ENCODE data around the gene SIRPA. TPM values are rescaled to one million over a fixed set of nuclear protein-coding genes. Genes with fewer than 3 reads are reported as not detected.

Gene SIRPA
- total RNA-seq, 1 donor from 2014 or later, result 15.7 TPM

DNA sequence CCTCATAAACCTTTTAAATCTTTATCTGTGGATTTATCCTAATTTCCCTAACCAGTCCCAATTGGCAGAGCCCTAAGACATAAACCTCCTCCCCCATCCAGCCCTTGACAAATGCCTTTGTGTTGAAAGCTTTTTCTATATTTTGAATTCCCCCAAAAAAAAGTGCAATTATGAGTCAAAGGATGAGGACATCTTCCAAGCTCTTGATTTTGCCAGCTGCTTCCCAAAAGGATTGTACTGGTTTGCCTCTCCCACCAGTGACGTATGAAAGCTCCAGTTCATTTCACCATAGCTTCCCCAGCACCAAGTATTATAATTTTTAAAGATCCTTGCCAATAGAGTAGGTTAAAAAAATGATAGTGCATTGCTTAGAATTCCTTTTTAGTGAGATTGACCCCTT is 38.9 kb downstream of the SIRPA start:
- no peak for DNase-seq

DNA sequence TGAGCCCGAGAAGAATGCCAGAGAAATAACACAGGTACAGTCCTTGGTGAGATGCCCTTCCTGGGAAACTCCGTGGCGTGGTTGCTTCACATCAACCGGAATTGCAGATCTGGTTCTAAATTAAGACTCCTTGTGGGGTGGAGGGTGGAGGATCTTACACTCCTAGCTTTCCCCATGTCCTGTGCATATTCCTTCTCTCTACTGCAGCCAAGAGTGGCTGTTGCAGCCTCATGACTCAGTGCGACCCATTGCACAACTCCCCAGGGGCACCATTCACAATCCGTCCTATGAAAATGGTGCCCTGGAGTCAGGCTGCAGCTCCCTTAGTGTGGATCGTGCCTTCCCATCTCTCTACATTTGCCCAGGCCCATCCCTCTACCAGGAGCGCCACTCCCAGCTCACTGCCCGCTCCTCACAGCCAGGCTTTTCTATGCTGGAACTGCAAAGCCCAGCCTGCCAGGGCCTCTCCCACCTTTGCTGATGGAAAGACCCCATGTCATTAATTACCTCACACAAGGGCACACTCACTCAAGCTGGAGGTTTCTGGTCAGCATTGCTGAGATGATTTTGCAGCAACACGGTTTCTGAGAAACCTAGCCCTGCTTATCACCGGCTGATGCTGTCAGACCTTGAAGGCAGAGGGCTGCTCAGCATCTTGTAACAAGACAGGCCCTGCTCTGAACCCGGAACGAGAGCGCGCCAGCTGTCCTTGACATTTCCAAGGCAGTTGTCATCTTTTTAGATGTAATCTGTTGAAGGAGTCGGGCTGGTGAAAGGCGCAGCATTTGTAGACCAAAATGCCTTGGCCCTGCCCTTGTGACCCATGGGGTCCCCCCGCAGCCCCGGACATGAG is 39.7 kb downstream of the SIRPA start:
- DNase-seq, result peak; percentile 78

DNA sequence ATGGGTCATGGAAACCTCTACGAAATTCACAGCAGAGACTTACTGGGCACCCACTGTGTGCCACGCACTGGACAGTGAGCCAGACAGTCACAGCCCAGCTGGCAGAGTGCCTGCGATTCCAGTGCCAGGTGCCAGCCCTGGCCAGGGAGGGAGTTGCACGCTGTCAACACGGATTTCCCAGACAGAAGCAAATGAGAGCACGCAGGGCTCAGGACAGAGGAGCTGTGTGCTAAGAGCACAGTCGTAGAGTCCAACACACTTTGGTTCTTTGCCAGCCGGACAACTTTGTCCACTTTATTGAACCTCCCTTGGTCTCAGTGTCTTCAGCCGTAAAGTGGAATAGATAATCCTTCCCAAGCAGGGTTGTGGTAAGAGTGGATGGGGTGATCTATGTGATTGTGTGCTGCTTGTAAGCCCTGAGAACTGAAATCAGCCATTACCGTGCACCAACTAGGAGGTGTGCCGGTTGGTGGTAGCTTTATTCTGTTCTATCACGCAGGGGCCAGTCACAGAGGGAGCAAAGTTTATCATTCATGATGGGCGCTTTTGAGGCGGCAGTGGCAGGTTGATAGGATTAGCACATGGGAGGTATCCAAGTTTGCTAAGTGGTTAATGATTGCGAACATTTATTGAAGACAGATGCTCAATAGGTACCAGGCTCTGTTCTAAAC is 40.6 kb downstream of the SIRPA start:
- DNase-seq, result peak; percentile 80

DNA sequence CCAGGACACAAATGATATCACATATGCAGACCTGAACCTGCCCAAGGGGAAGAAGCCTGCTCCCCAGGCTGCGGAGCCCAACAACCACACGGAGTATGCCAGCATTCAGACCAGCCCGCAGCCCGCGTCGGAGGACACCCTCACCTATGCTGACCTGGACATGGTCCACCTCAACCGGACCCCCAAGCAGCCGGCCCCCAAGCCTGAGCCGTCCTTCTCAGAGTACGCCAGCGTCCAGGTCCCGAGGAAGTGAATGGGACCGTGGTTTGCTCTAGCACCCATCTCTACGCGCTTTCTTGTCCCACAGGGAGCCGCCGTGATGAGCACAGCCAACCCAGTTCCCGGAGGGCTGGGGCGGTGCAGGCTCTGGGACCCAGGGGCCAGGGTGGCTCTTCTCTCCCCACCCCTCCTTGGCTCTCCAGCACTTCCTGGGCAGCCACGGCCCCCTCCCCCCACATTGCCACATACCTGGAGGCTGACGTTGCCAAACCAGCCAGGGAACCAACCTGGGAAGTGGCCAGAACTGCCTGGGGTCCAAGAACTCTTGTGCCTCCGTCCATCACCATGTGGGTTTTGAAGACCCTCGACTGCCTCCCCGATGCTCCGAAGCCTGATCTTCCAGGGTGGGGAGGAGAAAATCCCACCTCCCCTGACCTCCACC is 42.2 kb downstream of the SIRPA start:
- no peak for DNase-seq

DNA sequence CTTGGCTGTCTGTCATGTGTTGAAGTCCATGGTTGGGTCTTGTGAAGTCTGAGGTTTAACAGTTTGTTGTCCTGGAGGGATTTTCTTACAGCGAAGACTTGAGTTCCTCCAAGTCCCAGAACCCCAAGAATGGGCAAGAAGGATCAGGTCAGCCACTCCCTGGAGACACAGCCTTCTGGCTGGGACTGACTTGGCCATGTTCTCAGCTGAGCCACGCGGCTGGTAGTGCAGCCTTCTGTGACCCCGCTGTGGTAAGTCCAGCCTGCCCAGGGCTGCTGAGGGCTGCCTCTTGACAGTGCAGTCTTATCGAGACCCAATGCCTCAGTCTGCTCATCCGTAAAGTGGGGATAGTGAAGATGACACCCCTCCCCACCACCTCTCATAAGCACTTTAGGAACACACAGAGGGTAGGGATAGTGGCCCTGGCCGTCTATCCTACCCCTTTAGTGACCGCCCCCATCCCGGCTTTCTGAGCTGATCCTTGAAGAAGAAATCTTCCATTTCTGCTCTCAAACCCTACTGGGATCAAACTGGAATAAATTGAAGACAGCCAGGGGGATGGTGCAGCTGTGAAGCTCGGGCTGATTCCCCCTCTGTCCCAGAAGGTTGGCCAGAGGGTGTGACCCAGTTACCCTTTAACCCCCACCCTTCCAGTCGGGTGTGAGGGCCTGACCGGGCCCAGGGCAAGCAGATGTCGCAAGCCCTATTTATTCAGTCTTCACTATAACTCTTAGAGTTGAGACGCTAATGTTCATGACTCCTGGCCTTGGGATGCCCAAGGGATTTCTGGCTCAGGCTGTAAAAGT is 43.5 kb downstream of the SIRPA start:
- no peak for DNase-seq

DNA sequence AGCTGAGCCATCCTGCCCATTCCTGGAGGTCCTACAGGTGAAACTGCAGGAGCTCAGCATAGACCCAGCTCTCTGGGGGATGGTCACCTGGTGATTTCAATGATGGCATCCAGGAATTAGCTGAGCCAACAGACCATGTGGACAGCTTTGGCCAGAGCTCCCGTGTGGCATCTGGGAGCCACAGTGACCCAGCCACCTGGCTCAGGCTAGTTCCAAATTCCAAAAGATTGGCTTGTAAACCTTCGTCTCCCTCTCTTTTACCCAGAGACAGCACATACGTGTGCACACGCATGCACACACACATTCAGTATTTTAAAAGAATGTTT is 44.0 kb downstream of the SIRPA start:
- no peak for DNase-seq

DNA sequence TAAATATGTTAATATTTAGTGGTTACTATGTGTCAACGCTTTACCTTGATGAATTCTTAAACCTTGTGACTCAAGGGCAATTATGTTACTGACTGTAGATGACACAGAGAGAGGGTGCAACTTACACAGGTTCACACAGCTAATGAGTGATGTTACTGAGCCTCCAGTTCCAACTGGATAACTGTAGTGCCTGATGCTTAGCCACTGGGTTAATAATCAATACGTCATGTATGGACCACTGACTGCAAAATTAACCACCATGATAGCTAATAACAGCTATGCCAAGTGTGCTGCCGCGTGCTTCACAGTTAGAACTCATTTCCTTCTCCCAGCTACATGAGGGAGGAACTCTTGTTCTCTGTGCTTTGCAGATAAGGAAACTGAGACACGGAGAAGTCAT is 45.4 kb downstream of the SIRPA start:
- DNase-seq, result no peak

DNA sequence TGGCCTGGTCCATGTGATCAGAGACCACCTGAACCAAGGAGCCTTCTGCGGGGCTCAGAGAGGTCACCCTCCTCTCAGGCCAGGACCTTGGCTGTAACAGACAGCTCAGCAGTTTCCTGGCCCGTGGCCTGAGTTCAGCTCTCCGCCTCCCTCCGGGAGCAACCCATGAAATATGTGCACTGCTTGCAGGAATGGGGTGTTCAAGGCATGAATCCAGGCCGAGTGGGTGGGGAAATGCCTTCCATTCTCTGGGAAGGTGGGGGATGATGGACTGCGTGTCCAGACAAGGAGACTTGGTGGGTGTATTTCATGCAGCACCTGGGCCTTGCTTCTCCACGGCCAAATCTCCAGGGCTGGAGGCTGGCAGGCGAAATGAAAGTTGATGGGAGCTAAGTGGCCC is 46.0 kb downstream of the SIRPA start:
- no peak for DNase-seq

DNA sequence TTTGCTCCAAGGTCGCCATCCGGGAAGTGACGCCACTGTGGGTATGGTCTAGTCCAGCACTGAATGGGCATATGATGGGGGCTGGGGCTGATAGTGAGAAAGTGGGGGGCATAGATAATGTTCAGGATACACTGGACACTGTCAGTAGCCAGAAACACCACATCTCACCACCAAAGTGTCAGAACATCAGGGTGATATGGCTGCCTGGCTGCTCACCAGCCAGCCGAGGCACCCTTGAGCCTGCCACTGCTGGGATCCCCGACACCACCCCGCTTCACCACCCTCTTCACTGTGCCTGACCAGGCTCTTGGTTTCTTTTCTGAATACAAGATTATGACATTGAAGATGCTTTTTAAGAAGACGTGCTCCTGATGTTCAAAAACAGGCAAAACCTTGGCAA is 46.9 kb downstream of the SIRPA start:
- no peak for DNase-seq

DNA sequence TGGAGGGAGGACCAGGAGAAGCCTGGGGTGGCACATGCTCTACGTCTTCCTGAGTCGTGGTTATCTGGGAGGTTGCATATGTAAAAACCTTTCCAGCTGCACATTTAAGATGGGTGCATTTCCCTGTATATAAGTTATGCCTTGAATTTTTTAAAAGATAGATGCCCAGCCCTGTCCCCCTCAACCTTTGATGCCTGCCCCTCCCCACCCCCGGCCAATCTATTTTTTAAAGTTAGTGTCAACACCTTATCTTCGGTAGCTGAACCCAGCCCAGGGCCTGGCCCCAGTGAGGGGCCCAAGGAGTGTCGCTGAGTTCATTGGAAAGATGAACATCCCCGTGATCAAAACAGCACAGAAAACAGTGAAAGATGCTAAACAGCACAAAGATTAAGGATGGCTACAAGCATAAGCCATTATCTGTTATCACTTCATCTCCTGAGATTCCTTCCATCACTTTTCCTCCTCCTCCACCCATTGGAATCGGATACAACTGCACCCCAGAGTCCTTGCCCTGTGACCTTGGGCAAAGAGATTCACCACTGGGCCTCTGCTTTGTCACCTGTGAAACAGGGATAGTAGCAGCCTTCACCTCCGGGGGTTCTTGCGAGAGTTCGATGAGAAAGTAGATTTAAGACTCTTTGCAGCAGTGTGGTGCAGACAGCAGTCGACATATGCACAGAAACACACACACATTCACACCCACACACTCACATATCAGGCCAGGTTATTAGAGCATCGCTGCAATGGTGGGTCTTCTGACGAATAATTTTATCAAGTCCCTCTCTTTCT is 47.5 kb downstream of the SIRPA start:
- no peak for DNase-seq

DNA sequence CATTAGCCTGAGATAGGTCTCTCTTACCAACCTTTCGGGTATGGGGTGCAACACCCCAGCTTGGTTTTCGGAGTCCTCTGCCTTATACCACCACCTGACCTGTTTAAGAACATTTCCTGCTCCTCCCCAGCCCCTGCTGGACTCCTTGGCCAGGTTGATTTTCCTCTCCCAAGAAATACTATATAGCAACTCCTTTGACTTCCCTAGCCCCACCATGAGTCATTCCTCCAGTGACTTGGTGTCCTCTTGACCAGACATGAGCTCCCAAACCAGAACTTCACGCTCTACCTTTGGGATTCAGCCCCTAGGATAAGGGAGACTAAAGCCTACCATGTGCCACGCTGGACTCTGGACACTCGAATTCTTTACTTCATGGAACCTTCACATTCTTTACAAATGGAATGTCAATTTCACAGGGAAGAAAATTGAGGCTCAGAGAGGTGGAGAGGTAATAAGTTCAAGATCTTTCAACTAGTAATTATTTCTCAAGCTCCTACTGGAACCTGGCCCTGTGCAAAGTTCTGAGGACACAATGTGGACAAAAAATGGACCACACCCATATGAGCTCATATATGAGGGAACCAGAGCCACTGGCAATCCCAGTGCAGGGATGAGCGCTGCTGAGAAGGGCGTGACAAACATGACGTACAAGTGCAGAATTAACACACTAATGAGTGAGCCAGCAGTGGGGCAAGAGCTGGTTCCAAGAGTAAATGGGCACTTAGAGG is 48.2 kb downstream of the SIRPA start:
- peak; percentile 57 for DNase-seq

DNA sequence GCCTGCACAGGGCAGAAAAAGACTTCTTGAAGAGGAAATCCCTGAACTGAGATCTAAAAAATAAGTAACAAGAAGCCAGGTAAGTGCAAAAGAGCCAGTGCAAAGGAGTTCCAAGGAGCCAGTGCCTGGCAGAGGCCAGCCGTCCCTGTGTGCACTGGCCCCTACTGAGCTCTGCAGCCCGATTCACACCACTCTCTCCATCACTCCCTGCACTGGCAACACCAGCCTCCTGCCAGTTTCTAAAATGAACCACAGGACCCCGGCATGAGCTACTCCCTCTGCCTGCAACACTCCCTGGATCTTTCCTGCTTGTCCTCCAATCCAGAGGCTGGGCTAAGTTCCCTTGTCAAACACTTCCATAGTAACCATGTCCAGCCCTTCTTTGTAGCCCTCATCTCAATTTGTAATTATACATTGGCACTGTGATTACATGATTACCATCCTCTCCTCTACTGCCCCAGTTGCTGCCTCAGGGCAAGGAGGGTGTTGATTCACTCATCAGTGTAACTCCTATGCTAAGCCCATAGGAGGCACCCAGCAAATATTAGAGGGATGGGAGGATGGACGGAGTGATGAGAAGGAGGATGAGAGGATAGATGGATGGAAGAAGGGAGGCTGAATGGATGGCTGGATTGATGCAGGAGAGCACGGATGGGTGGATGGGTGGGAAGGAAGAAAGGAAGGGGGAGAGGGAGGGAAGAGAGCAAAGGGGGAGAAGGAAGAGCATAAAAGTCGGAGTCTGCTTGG is 49.3 kb downstream of the SIRPA start:
- no peak for DNase-seq

DNA sequence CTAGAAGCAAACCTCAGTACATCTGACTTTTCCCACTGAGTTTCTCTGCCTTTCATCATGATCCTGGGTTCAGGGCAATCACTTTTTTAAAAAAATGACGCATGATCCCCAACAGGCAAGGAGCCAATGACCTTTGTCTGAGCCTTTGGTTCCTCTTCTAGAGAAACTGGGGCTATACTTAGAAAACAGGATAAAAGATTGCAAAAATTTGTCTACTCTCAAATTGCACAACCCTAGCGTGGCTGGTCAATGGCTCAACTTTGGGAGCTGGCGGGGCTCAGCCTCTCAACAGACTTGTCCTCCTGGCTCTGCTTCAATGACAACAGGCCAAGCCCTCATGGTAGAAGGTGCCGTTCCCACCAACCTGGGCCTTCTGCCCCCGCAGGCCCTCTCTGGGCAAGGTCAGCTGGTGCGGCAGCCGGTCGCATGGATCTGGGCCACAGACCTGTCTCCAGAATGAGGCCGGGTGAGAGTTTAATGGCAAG is 50.0 kb downstream of the SIRPA start:
- DNase-seq, result no peak

DNA sequence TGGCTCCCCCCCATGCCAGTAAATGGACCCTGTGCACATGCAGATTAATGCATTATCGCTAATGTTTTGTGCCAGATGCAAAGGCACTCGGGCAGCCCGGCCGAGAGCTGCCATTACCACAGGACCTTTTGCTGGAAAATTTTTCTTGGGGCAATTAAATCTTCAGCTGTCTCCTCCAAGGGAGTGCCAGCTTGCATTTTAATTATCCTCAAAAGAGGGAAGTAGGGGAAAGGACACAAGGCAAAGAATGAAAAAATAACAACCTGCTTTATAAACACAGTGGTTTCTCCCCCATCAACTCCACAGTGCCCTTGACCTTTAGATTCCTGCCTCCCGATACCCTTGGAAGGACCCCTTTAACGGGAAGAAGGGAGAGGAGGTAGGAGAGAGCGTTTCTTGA is 50.5 kb downstream of the SIRPA start:
- no peak for DNase-seq

DNA sequence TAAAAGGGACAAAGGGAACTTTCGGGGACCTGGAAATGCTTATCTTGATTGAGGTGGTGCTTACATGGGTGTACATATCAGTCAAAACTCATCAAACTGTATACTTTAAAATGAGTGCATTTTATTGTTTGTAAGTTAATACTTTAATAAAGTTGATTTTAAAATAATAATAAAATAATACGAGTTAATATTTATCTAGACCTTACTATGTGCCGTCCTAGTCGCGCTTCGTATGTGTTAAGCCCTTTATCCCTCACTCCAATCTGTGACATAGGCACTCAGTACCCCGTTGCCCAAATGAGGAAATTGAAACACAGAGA is 51.2 kb downstream of the SIRPA start:
- DNase-seq, result no peak

DNA sequence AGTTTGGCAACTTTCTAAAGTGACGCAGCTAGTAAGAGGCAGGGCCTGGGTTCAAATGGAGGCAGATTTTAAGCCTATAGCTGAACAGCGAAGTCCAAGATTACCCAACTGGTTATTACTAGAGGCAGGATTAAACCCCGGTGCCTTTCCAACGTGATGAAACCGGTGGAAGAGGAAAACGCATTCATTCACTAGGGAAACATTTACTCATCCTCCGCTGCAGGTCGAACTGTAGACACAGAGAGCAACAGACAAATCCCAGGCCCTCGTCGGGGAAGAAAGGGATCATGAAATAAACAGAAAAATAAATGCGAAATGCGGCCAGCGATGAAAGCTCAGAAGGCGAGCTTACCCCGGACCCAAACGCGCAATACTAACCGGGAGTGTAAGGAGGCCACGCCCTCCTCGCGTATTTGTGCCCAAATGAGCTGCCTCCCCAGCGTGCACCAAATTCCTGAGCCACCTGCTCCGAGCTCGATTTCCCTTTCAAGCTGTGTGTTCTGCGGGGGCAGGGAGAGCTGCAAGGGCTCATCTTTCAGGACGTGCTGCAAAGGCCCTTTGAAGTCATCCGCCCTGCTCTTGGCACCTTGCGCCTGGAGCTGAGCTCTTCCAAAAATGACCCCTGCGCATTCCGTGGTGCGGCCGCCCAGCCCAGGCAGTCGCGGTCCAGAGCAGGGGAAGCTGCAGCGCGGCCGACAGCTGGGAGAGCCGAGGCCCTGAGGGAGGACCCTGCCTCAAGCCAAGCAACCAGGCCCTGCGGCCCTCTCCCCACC is 51.7 kb downstream of the SIRPA start:
- peak; percentile 91 for DNase-seq

DNA sequence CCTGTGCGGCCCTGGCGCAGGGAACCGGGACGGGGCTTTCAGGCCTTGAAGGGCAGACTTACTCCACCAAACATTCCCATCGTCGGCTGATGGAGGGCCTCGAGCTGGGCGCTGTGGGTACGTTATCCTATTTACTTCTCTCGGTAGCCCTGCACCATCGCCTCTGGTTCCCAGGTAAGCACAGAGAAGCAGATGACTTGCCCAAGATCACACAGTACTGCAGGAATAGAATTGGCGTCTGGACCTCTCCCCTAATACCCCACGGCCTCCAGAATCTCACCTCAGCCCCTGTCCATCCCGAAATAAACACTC is 52.3 kb downstream of the SIRPA start:
- no peak for DNase-seq

DNA sequence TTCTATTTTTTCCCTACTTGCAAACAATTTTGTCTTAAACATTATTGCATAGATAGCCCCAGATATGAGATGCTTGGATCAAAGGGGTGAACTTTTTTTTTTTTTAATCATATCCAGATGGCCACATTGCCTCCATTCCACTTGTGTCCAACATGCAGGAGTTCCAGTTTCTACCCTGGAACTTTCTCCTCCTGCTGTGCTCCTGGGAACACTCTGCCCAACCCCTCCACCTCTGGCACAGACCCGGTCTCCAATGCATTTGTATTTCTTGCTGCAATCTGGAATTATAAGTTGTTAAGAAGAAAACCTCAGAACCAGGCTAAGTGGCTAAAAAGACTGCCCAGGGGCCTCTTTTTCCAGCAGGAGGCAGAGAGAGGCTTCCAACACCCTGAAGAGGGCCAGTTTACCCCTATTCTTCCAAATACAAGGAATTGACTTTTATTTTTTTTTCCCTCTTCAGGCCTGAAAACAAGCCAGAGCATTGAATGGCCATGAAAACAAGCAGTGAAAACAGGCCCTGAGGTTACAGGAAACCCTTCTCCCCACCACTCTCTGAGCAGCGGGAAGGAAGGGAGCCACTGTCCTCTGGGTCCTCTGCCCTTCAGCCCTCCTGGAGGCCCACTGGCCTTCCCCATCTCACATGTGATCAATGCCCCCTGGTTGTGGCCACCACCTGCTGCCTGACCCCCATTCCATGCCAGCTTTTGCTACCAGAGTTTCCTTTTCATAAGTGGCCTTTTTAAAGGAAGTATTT is 54.3 kb downstream of the SIRPA start:
- no peak for DNase-seq

DNA sequence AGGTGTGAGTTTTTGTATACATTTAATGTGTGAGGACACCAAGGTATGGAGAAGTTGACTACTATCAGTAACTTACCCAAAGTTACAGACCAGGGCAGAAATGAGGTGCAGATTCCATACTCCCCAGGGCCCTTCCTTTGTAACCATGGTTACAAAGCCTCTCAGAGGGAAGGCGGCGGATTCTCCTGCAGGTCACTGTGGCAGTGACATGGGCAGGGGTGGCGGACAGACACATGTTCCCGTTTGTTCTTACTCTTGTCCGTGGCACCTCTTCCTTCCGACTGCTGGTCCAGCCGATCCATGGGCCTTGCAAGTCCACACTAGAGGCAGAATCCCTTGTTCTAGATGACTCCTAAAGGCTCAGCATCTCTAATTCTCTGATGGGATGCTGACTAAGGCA is 55.6 kb downstream of the SIRPA start:
- DNase-seq, result no peak
